Measurements from ENCODE around the gene SLCO3A1.

Gene SLCO3A1

DNA sequence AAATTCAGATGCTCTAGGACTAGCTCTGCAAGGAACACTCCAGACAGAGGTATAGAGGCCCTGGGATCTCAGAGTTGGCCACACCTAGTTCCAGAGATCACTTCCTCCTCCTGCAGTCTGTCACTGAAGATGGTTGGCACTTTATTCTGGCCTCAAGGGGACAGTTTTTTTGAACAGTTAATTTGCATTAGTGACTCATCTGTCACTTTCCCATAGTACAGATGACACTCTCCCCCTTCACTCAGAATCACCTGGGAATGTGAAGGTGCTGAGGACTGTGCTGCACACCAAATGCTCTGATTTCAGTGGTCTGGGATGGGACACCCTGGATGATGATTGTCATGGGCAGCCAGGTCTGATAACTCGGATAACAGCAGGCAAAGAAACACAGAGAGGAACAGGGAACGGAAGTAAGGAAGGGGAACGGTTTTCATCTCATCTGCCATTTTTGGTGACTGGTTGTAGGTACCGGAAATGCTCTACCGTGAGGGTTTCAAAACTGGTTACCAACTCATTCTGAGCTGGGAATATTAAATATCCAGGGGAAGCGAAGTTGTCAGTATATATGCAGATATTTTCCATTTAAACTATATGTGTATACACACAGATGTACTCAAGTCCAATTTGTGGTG lies 307.6 kb downstream of the SLCO3A1 start:
- Histone ChIP-seq H3K4me3 (ENCODE audit: low read length) (peak overlapping the region; percentile 69), H2AFZ (ENCODE audit: low read depth, low read length) (peak overlapping the region; percentile 67; the same call in 1 of the 2 replicates), H3K27ac (ENCODE audit: low read length) (peak overlapping the region; percentile 75), H3K36me3 (replicated peaks; ENCODE audit: low read depth, low read length) (no peaks in the 10 kb centered on the region), H3K27me3 (ENCODE audit: low read depth, low read length) (no peaks in the 10 kb centered on the region), H3K9me3 (ENCODE audit: insufficient read depth, low read length) (no peaks in the 10 kb centered on the region), H3K4me1 (ENCODE audit: low read length) (peaks cover 44% of the 10 kb centered on the region), H3K4me2 (ENCODE audit: low read length) (peak overlapping the region; percentile 82), H4K20me1 (ENCODE audit: insufficient read depth, low read length) (no peaks in the 10 kb centered on the region), H3K79me2 (ENCODE audit: low read length) (no peaks in the 10 kb centered on the region), H3K9ac (ENCODE audit: low read length) (peak overlapping the region; percentile 41; the same call in 1 of the 2 replicates)
- TF ChIP-seq, protein P1, sequence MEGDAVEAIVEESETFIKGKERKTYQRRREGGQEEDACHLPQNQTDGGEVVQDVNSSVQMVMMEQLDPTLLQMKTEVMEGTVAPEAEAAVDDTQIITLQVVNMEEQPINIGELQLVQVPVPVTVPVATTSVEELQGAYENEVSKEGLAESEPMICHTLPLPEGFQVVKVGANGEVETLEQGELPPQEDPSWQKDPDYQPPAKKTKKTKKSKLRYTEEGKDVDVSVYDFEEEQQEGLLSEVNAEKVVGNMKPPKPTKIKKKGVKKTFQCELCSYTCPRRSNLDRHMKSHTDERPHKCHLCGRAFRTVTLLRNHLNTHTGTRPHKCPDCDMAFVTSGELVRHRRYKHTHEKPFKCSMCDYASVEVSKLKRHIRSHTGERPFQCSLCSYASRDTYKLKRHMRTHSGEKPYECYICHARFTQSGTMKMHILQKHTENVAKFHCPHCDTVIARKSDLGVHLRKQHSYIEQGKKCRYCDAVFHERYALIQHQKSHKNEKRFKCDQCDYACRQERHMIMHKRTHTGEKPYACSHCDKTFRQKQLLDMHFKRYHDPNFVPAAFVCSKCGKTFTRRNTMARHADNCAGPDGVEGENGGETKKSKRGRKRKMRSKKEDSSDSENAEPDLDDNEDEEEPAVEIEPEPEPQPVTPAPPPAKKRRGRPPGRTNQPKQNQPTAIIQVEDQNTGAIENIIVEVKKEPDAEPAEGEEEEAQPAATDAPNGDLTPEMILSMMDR (IDR thresholded peaks at IDR 0.05; ENCODE audit: low read depth, low read length) = no peak
- TF ChIP-seq EZH2phosphoT487 (IDR thresholded peaks at IDR 0.05; ENCODE audit: low read depth) = no peak

DNA sequence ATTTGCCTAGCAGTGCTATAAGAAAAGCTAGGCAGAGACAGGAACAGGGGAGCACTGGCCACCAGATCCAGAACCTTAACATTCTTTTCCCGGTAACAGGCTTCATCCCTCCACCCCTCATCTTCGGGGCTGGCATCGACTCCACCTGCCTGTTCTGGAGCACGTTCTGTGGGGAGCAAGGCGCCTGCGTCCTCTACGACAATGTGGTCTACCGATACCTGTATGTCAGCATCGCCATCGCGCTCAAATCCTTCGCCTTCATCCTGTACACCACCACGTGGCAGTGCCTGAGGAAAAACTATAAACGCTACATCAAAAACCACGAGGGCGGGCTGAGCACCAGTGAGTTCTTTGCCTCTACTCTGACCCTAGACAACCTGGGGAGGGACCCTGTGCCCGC lies 309.1 kb downstream of the SLCO3A1 start:
- Histone ChIP-seq H4K20me1 (ENCODE audit: insufficient read depth, low read length) (no peaks in the 10 kb centered on the region), H3K9ac (ENCODE audit: low read length) (no peak overlapping the region), H3K27ac (ENCODE audit: low read length) (no peak overlapping the region), H3K4me3 (ENCODE audit: low read length) (no peak overlapping the region), H3K27me3 (ENCODE audit: low read depth, low read length) (no peaks in the 10 kb centered on the region), H3K4me1 (ENCODE audit: low read length) (peaks cover 44% of the 10 kb centered on the region), H3K4me2 (ENCODE audit: low read length) (no peak overlapping the region), H3K36me3 (replicated peaks; ENCODE audit: low read depth, low read length) (no peaks in the 10 kb centered on the region), H3K9me3 (ENCODE audit: insufficient read depth, low read length) (no peaks in the 10 kb centered on the region), H3K79me2 (ENCODE audit: low read length) (no peaks in the 10 kb centered on the region), H2AFZ (ENCODE audit: low read depth, low read length) (no peak overlapping the region)
- TF ChIP-seq, protein P1 (IDR thresholded peaks at IDR 0.05; ENCODE audit: low read depth, low read length) = no peak
- no peak for TF ChIP-seq EZH2phosphoT487 (IDR thresholded peaks at IDR 0.05; ENCODE audit: low read depth)

DNA sequence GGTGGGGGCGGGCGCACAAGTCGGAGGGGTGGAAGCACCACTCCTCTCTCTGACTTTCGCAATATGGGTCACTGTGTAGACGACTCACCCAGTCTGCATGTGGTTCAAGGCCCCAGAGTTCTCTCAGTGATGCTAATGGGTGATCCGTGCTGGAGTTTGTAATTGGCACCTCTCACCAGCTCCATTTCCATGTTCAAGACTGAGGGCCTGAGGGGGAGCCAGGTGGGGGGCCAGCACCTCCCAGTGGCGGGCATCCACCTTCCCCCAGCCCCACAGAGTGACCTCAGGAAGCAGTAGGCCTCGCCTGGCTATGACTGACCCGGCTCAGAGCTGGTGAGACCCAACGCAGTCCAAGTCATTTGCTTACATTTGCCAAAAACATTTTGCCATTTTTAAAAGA lies 310.1 kb downstream of the SLCO3A1 start:
- TF ChIP-seq, protein P1 (IDR thresholded peaks at IDR 0.05; ENCODE audit: low read depth, low read length) = no peak; the same call in 1 of the 2 replicates
- TF ChIP-seq EZH2phosphoT487 (IDR thresholded peaks at IDR 0.05; ENCODE audit: low read depth) = no peak
- H3K36me3 ChIP-seq (replicated peaks; ENCODE audit: low read depth, low read length) = no peaks in the 10 kb centered on the region
- H3K27me3 ChIP-seq (ENCODE audit: low read depth, low read length) = no peaks in the 10 kb centered on the region
- H3K4me2 ChIP-seq (ENCODE audit: low read length) = no peak overlapping the region
- H3K4me3 ChIP-seq (ENCODE audit: low read length) = no peak overlapping the region
- H3K9me3 ChIP-seq (ENCODE audit: insufficient read depth, low read length) = no peaks in the 10 kb centered on the region
- no peaks in the 10 kb centered on the region for H3K79me2 ChIP-seq (ENCODE audit: low read length)
- peaks cover 35% of the 10 kb centered on the region for H3K4me1 ChIP-seq (ENCODE audit: low read length)
- no peaks in the 10 kb centered on the region for H4K20me1 ChIP-seq (ENCODE audit: insufficient read depth, low read length)
- no peak overlapping the region for H3K9ac ChIP-seq (ENCODE audit: low read length)
- no peak overlapping the region for H3K27ac ChIP-seq (ENCODE audit: low read length)
- H2AFZ ChIP-seq (ENCODE audit: low read depth, low read length) = no peak overlapping the region

DNA sequence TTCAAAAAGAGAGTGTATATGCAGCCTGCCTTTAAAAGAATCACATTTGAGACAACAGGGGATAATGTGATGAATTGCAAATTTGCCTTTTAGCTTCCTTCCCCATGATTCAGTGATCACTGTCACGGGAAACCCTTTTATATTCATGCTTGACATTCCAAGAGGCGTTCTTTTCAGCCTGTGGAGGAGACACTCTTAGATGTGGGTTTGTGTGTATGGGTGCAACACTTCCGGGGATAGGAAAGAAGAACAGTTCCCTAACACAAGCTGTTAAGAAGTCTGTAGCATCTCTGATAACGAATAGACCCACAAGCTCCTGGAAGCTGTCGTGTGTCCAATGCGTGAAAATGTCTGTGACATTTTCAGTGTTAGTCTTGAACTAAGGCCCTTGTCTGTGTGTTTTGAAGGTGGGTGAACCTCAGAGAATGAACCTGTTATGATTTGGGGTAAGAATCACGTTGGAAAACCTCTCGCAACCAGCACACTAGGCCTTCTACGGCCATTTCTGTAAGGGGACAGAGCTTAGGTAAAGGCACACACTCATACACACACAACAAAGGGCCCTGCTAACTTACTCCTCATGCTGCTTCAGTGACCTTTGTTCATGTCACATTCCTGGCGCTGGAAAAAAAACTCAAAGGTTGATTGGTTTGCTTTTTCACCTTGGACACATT lies 311.0 kb downstream of the SLCO3A1 start:
- no peaks in the 10 kb centered on the region for H3K36me3 ChIP-seq (replicated peaks; ENCODE audit: low read depth, low read length)
- H2AFZ ChIP-seq (ENCODE audit: low read depth, low read length) = no peak overlapping the region
- no peak overlapping the region for H3K27ac ChIP-seq (ENCODE audit: low read length)
- no peaks in the 10 kb centered on the region for H3K79me2 ChIP-seq (ENCODE audit: low read length)
- H3K9me3 ChIP-seq (ENCODE audit: insufficient read depth, low read length) = no peaks in the 10 kb centered on the region
- H3K4me2 ChIP-seq (ENCODE audit: low read length) = no peak overlapping the region
- peaks cover 28% of the 10 kb centered on the region for H3K4me1 ChIP-seq (ENCODE audit: low read length)
- no peak overlapping the region for H3K4me3 ChIP-seq (ENCODE audit: low read length)
- no peaks in the 10 kb centered on the region for H4K20me1 ChIP-seq (ENCODE audit: insufficient read depth, low read length)
- TF ChIP-seq, protein P1 (IDR thresholded peaks at IDR 0.05; ENCODE audit: low read depth, low read length) = no peak
- no peak for TF ChIP-seq EZH2phosphoT487 (IDR thresholded peaks at IDR 0.05; ENCODE audit: low read depth)
- no peaks in the 10 kb centered on the region for H3K27me3 ChIP-seq (ENCODE audit: low read depth, low read length)
- H3K9ac ChIP-seq (ENCODE audit: low read length) = no peak overlapping the region
